ENCODE results near the gene RNF223.

- TF ChIP-seq CTCF (IDR thresholded peaks at IDR 0.05): no peak
- no peak for TF ChIP-seq REST (IDR thresholded peaks at IDR 0.05)
- TF ChIP-seq JUNB (IDR thresholded peaks at IDR 0.05): no peak
- TF ChIP-seq RAD21 (conservative IDR thresholded peaks at IDR 0.05 in 1 of 2, IDR thresholded peaks at IDR 0.05 in 1 of 2): no peak
- no peak for TF ChIP-seq EHMT2 (IDR thresholded peaks at IDR 0.05; ENCODE audit: low read depth)
- no peak for TF ChIP-seq POLR2A (IDR thresholded peaks at IDR 0.05; ENCODE audit: low read length)
- no peak for TF ChIP-seq ZNF302 (CRISPR knock-in tag; IDR thresholded peaks at IDR 0.05)
- no peak for TF ChIP-seq MAX (IDR thresholded peaks at IDR 0.05)
- no peak for TF ChIP-seq JUN (IDR thresholded peaks at IDR 0.05)
- TF ChIP-seq ZC3H11A (IDR thresholded peaks at IDR 0.05): no peak
These were observed 37.6 kb upstream of the RNF223 start for GRCh38 chr1:1111516-1112236.
